Gastroesophageal sphincter (tissue), 4 donors: Measurements from ENCODE around the gene CARD16. TPM values are rescaled to one million over a fixed set of nuclear protein-coding genes. Genes with fewer than 3 reads are reported as not detected.

Experiments
- ATAC-seq: fragments of 150-250 bp; one replicate; pipeline ENCODE4 v1.9.1; 2016; ENCODE audit warnings: mild to moderate bottlenecking, moderate library complexity
- H3K27ac ChIP-seq, 4 donors: fragments of 200-600 bp; sonication (generic) in 3 of 4; 1 replicate in 3 of 4; 2 replicates in 1 of 4; pipeline ENCODE4 v1.5.1; 2016 to 2019
- H3K27me3 ChIP-seq: fragments of 200-600 bp; sonication (generic); one replicate; pipeline ENCODE4 v1.5.1; 2019
- H3K36me3 ChIP-seq, 2 donors: fragments of 200-600 bp; sonication (generic); one replicate each; pipeline ENCODE4 v1.5.1; 2019; ENCODE audit warnings: control low read depth in 1 of 2
- H3K4me1 ChIP-seq, 3 donors: fragments of 200-600 bp; sonication (generic); 1 replicate in 2 of 3; 2 replicates in 1 of 3; pipeline ENCODE4 v1.5.1; 2016 to 2019; ENCODE audit warnings: control low read depth in 2 of 3
- H3K4me3 ChIP-seq, 2 donors: fragments of 200-600 bp; sonication (generic); one replicate each; pipeline ENCODE4 v1.5.1; 2019; ENCODE audit warnings: mild to moderate bottlenecking in 1 of 2, moderate library complexity in 1 of 2
- H3K9me3 ChIP-seq, 3 donors: fragments of 200-600 bp; sonication (generic); one replicate each; pipeline ENCODE4 v1.5.1; 2017 to 2019; ENCODE audit warnings: control low read depth in 2 of 3
- CTCF ChIP-seq, 4 experiments: fragments of 200-600 bp in 2 of 4; fragments of 450-650 bp in 2 of 4; sonication (generic) in 1 of 4; IDR thresholded peaks; one replicate each; pipeline ENCODE4 v1.5.1; 2017 to 2019; ENCODE audit warnings: antibody characterized with exemption in 4 of 4, mild to moderate bottlenecking in 2 of 4, moderate library complexity in 2 of 4
- EP300 ChIP-seq: sonication (generic); formaldehyde crosslinking; IDR thresholded peaks from one replicate; pipeline ENCODE4 v1.6.1; 2017; ENCODE audit warnings: antibody characterized with exemption, mild to moderate bottlenecking
- POLR2A ChIP-seq, 2 donors: fragments of 450-650 bp; IDR thresholded peaks; one replicate each; pipeline ENCODE4 v1.6.1; 2017; ENCODE audit warnings: antibody characterized with exemption in 2 of 2, mild to moderate bottlenecking in 2 of 2, moderate library complexity in 1 of 2
- POLR2AphosphoS5 ChIP-seq: sonication (generic); formaldehyde crosslinking; IDR thresholded peaks from one replicate; pipeline ENCODE4 v1.6.1; 2017; ENCODE audit warnings: antibody characterized with exemption
- WGBS, 2 donors: methylation state at CpG; one replicate each; pipeline ENCODE4 v1.1.5; 2018; ENCODE audit warnings: low coverage in 1 of 2; 5-methylcytosine and 5-hydroxymethylcytosine counted together
- total RNA-seq, 4 donors: library from RNA; depleted of rRNA; stranded (reverse); fragments of >200 nt; gene quantifications; one replicate each; pipeline ENCODE4 v1.1.0, GENCODE V29; 2016

Gene CARD16
- total RNA-seq, 4 donors from 2014 or later: 3.0 to 4.3 (median 3.3) TPM

GRCh38 chr11:104999721-105000120 is 45.4 kb downstream of the CARD16 start:
- Histone ChIP-seq H3K4me1 (no peaks in the 10 kb centered on the region), H3K36me3 (no peaks in the 10 kb centered on the region), H3K9me3 (no peaks in the 10 kb centered on the region), H3K4me3 (no peak overlapping the region), H3K27ac (no peak overlapping the region), H3K27me3 (no peaks in the 10 kb centered on the region)
- WGBS, 2 donors: 65 to 75% methylated on average over 1 of the region's 1 CpG
- ATAC-seq: no peak
- TF ChIP-seq POLR2AphosphoS5: no peak
- TF ChIP-seq CTCF (IDR thresholded peaks at IDR 0.05): no peak
- no peak for TF ChIP-seq POLR2A (IDR thresholded peaks at IDR 0.05)
- no peak for TF ChIP-seq EP300

- no peaks in the 10 kb centered on the region for H3K27me3 ChIP-seq
- TF ChIP-seq POLR2AphosphoS5 (no peak), CTCF (IDR thresholded peaks at IDR 0.05) (no peak), EP300 (no peak), POLR2A (IDR thresholded peaks at IDR 0.05) (no peak)
- no peak overlapping the region for H3K4me3 ChIP-seq
- no peaks in the 10 kb centered on the region for H3K9me3 ChIP-seq
- no peak for ATAC-seq
- WGBS, 2 donors: 76 to 77% methylated on average over 6 of the region's 6 CpGs
- H3K27ac ChIP-seq: no peak overlapping the region
- no peaks in the 10 kb centered on the region for H3K4me1 ChIP-seq
- H3K36me3 ChIP-seq: no peaks in the 10 kb centered on the region
Observed at GRCh38 chr11:104997288-104997687, 47.8 kb downstream of the CARD16 start.

GRCh38 chr11:104995001-104995408 is 50.1 kb downstream of the CARD16 start:
- Histone ChIP-seq H3K27me3 (no peaks in the 10 kb centered on the region), H3K27ac (no peak overlapping the region), H3K4me1 (no peaks in the 10 kb centered on the region), H3K4me3 (no peak overlapping the region), H3K9me3 (no peaks in the 10 kb centered on the region), H3K36me3 (no peaks in the 10 kb centered on the region)
- TF ChIP-seq EP300 (no peak), POLR2AphosphoS5 (no peak), POLR2A (IDR thresholded peaks at IDR 0.05) (no peak), CTCF (IDR thresholded peaks at IDR 0.05) (no peak)
- no peak for ATAC-seq
- WGBS, 2 donors: 80% methylated on average over 1 of the region's 2 CpGs; no CpG with 5 or more reads in 1 of the 2 donors

- no peak for TF ChIP-seq POLR2A (IDR thresholded peaks at IDR 0.05)
- TF ChIP-seq EP300: no peak
- no peak for TF ChIP-seq CTCF (IDR thresholded peaks at IDR 0.05)
- no peak for TF ChIP-seq POLR2AphosphoS5
- Histone ChIP-seq H3K4me1 (no peaks in the 10 kb centered on the region), H3K27me3 (no peaks in the 10 kb centered on the region), H3K27ac (no peak overlapping the region), H3K36me3 (no peaks in the 10 kb centered on the region), H3K9me3 (peaks cover 0 to 8% (median 0%) of the 10 kb centered on the region in 3 donors), H3K4me3 (no peak overlapping the region)
- no peak for ATAC-seq
- 65% methylated on average over 1 of the region's 1 CpG; no CpG with 5 or more reads in 1 of the 2 donors for WGBS, 2 donors
Observed at GRCh38 chr11:104992781-104993180, 52.4 kb downstream of the CARD16 start.

GRCh38 chr11:104991994-104992393 is 53.1 kb downstream of the CARD16 start:
- TF ChIP-seq POLR2AphosphoS5: no peak
- no peak for TF ChIP-seq POLR2A (IDR thresholded peaks at IDR 0.05)
- no peak for TF ChIP-seq CTCF (IDR thresholded peaks at IDR 0.05)
- no peak for TF ChIP-seq EP300
- WGBS, 2 donors: 84 to 97% methylated on average over 3 to 4 of the region's 4 CpGs

More at GRCh38 chr11:104991994-104992393, 53.1 kb downstream of the CARD16 start:
- no peaks in the 10 kb centered on the region for H3K27me3 ChIP-seq
- no peaks in the 10 kb centered on the region for H3K4me1 ChIP-seq
- H3K9me3 ChIP-seq: peaks cover 0 to 8% (median 0%) of the 10 kb centered on the region in 3 donors
- no peaks in the 10 kb centered on the region for H3K36me3 ChIP-seq
- H3K27ac ChIP-seq: no peak overlapping the region
- ATAC-seq: no peak
- no peak overlapping the region for H3K4me3 ChIP-seq
